Vagina (tissue), 2 donors: ENCODE measurements around the gene OXCT2.
"Not testable (repeated sequence)": the region's sequence is repeated elsewhere in the genome, so short reads cannot be mapped to it uniquely, and the experiment has no call there.

ENCODE experiments used
- CTCF ChIP-seq, 3 experiments: fragments of 450-650 bp in 2 of 3; fragments of 200-600 bp in 1 of 3; sonication (generic) in 1 of 3; IDR thresholded peaks; one replicate each; pipeline ENCODE4 v1.5.1; 2017 to 2019; ENCODE audit warnings: antibody characterized with exemption in 3 of 3, mild to moderate bottlenecking in 2 of 3, moderate library complexity in 2 of 3
- POLR2A ChIP-seq, 2 donors: fragments of 450-650 bp; IDR thresholded peaks; one replicate each; pipeline ENCODE4 v1.6.1; 2017; ENCODE audit warnings: antibody characterized with exemption in 2 of 2, mild to moderate bottlenecking in 2 of 2, moderate library complexity in 2 of 2
- POLR2AphosphoS5 ChIP-seq, 2 donors: sonication (generic); formaldehyde crosslinking; IDR thresholded peaks; one replicate each; pipeline ENCODE4 v1.9.0; 2017; ENCODE audit warnings: antibody characterized with exemption in 2 of 2, mild to moderate bottlenecking in 2 of 2, low read depth in 1 of 2; ENCODE audit not compliant: insufficient read depth in 1 of 2

GRCh38 chr1:39777896-39778295 lies 6.7 kb upstream of the OXCT2 start:
- not testable (repeated sequence) for TF ChIP-seq CTCF (IDR thresholded peaks at IDR 0.05); POLR2AphosphoS5 (IDR thresholded peaks at IDR 0.05; ENCODE audit: insufficient read depth in 1 of 2, low read depth in 1 of 2); POLR2A (IDR thresholded peaks at IDR 0.05)
